ENCODE measurements around the gene GNPDA1.

Gene GNPDA1

GRCh38 chr5:142020122-142020659, 7.4 kb upstream of the GNPDA1 start:
- DNase-seq = no peak

DNA sequence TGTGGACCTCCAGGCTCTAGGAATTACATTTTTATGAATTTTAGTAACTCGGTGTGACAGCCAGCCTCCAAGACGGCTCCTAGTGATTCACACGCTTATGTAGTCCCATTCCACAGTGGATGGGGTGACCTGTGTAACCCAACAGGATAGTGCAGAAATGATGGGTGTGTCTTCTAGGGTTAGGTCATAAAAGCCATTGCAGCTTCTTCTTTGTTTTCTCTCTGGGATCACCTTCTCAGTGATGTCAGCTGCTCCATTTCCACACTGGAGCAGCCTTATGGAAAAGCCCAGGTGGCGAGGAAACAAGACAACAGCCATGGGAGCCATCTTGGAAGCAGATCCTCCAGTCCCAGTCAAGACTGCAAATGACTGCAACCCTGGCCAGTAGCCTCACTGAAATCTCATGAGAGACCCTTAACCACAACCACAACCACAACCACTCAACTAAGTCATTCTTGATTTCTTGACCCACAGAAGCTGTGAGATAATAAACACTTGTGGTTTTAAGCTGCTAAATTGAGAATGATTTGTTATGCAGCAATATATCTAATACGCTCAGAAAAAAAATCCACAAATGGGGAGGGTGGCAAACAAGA, 5.1 kb upstream of the GNPDA1 start:
- DNase-seq = no peak

- DNase-seq = no peak
Observed at GRCh38 chr5:142016556-142016955, 3.7 kb upstream of the GNPDA1 start.

DNA sequence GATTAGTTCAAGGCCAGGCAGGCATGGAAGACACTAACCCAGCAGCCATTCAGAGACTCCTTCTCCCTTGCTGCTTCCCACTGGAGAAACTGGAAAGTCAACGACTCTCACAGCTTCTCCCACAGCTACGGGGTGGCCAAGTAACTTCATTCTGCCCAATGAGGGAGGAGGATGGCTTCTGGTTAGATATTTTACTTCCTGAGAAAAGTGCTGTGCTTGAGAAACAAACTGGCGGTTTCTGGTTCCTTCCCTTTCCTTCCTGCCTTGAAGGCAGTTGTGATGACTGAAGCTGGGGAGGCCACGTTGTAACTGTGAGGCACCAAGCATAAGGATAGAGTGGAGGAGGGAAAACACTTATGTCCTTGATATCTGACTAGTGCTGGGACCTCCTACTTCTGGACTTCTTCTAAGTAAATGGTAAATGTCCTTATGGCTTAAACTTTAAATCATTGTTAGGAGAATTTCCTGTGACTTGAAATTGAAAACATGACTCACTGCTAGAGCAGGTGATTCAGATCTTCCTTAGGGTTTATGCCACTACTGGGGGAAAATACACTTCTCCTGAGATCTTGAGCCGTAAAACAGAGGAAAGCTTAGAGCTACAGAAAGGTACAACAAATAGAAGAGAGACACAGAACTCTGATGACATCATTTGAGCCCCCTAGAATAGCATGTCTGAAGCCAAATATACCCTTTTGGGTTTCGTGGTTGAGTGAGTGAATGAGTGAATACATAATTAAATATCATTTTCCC, 3.1 kb upstream of the GNPDA1 start:
- DNase-seq = no peak

DNA sequence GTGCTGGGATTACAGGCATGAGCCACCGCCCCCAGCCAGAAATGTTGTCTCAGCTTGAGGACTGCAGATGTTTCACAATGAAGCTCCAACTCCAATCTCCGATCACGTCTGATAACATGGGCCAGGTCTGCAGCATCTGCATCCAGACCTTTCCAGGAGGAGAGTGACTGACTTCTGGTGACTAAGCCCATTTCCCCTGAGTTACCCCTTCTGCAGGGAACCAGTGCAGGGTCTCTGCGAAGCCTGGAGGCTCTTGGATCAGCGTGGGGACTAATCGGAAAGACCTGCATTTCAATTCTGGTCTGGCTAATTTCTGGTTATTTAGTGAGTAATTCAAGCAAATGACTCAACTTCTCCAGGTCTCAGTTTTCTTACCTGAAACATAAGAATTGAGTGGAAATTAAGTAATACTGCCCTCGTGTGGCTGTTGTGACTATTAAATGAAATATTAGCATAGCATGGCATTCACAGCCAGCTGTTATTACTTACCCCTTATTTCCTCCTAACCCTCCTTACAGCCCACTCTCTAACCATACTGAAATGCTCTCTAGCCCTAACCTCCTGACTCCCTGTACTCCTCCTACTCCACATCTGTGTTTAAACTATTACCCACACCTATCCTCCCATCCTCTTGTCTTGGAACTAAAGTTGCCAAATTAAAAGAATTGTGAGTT, 2.2 kb upstream of the GNPDA1 start:
- peak; percentile 30 to 46 for DNase-seq

- DNase-seq = no peak
Observed at GRCh38 chr5:142013734-142014521, 1.1 kb upstream of the GNPDA1 start.

GRCh38 chr5:142012186-142012785, 541 bp downstream of the GNPDA1 start:
- peak; percentile 16 to 47 for DNase-seq

DNA sequence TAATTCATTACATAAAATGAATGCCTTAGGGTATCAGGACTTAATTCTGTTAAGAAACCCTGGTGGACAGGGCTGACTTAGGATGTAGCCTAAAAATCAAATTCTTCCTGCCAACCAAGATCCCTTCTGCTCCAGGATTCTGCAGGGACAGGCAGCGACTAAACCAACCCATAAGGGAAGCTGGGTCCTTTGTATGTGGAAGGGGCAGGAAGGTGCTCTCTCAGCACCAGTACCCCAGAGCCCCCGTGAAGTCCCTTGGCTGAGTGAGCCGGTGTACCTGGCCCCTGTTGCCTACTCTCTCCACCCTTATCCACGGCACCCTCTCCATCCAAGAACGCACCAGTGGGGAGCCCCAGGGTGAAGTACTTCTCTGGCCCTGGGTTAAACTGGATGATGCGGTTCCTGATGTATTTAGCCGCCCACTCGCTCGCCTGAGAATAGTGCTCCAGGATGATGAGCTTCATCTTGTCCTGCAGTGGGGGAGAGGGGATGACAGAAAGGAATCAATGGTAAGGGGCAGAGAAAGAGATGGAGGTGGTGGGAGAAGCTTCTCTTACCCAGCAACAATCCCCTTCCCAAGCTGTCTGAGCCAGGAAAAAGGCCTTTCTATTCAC, 1.1 kb downstream of the GNPDA1 start:
- no peak for DNase-seq

DNA sequence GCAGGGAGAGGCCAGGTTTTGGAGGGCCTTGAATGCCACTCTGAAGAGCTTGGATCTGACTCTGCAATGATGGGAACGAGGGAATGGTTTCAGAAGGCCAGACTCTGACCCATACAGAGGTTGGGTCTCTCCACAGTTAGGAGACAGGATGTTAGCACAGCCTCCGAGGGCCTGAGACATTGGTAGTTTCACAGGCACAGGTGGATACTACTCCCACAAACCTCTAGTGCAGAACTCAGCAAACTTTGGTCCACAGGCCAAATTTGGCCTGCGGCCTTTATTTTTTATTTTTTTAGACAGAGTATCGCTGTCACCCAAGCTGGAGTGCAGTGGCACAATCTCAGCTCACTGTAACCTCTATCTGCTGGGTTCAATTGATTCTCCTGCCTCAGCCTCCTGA, 2.9 kb downstream of the GNPDA1 start:
- DNase-seq = no peak

GRCh38 chr5:142008813-142009212, 4.0 kb downstream of the GNPDA1 start:
- DNase-seq = no peak

DNA sequence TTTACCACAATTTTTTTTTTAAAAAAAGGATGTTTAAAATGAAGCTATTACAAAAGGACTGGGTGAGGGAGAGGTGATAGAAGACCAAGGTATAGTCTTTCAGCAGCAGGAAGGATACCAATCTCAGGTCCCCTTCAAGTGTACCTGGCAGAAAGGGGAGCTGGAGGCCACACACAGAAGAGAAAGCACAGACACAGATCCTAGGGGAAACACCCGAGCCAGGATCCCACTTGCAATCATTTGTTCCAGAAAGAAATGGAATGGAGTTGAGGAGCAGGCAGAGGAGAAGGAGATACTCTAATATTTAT, 5.6 kb downstream of the GNPDA1 start:
- no peak for DNase-seq

- DNase-seq = no peak
Observed at GRCh38 chr5:142006363-142007236, 6.2 kb downstream of the GNPDA1 start.

DNA sequence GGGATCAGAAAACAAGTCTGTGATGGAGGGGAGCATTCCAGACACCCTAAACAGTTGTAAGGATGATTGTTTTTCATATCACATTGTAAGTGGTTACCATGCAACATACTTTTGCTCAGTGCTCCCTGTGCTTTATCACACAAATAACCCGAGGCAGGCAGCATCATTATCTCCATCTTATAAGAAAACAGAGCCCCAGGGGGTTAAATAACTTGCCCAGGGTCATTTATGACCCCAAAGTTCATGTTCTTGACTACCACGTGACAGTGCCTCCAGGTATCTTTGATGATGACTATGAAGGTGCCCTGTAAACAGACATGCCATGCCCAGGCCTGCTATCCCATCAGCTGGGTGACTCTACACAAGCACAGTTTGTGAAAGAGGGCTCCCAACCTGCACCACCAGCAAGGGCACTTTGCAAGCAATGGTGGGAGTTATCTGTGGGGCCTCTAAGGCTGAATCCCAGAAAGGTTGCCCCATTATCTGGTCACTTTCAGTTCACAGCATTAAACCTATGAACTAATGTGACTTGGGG, 9.5 kb downstream of the GNPDA1 start:
- no peak for DNase-seq

GRCh38 chr5:142000704-142001484, 11.9 kb downstream of the GNPDA1 start:
- no peak for DNase-seq

DNA sequence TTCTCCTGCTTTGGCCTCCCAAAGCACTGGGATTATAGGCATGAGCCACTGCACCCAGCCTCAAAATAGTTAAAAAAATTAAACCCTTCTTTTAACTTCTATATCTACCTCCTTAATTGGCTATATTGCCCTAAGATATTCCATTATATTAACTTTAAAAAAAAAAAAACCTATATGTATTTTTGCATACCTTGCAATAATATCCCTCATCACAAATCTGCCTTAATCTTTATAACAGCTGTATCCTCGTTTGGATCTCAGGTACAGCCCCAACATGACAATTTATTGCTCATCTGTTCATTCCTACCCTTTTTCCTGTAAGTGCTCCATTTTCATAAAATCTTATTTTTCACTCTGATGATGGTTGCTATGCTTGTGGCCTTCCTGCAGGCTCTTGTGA, 12.7 kb downstream of the GNPDA1 start:
- no peak for DNase-seq

DNA sequence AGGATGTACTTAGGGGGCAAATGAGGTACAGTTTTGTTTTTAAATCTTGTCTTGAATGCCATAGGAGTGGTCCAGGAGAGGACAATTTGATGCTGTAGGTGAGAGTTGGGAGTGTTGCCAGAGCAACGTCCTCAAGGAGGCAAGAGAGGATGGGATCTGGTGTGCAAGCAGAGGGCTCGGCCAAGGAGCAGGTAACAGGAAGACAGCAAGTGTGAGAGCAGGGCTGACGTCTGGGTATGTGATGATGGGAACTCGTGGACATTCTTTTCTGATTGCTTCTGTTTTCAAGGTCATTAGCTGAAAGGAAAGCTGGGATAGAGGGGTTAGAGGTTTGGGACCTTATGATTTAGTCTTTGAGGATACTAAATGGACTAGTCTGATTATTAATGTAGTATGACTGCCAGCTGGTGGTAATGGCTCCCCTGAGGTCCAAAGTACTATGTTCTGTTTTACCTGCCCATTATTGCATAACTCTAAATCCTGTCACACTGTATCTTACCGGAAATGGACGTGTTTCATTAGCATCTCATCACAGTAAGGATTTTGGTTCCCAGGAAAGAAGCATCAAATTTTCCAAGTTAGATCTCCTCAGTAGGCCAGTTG, 15.4 kb downstream of the GNPDA1 start:
- no peak for DNase-seq

- DNase-seq = no peak
Observed at GRCh38 chr5:141995656-141996055, 17.2 kb downstream of the GNPDA1 start.

DNA sequence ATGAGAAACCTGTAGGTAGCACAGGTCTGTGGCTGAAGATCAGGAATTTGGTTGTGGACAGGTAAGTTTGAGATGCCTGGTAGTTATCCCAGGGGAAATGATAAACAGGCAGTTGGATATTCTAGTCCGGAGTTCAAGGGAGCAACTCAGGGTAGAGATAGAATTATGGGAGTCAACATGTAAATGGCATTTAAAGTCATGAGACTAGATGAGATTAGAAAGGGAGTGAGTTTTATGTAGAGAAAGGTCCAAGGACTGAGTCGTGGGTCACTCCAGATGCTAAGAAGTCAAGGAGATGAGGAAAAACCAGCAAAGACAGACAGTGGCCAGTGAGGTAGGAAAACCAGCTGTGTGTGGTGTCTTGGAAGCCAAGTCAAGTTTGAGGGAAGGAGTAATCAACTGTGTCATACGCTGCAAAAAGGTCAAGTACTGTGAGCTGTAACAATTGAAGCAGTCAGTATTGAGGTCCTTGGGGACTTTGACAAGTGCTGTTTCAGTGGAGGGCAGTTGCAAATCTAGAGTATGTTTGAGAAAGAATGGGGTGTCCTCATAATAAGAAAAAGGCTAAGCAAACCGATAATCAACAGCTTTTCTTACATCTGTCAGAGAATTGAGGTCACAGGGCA, 18.2 kb downstream of the GNPDA1 start:
- DNase-seq = no peak

- DNase-seq = peak; percentile 38 to 45
Observed at GRCh38 chr5:141992349-141992963, 20.4 kb downstream of the GNPDA1 start.

All from SHP77 (cell line).